GM10266 (cell line): Measurements from ENCODE around the gene HAPLN3.

Experiments used
- DNase-seq: peaks from one replicate; pipeline ENCODE4 v3.0.0; 2012; ENCODE audit errors: extremely low spot score
- CTCF ChIP-seq: IDR thresholded peaks from 2 replicates; pipeline ENCODE4 v1.5.1; 2012; ENCODE audit warnings: mild to moderate bottlenecking, low read depth; ENCODE audit not compliant: control insufficient read depth, insufficient read depth; ENCODE audit errors: missing control alignments

HAPLN3 gene

GRCh38 chr15:88866295-88866881 lies 29.0 kb downstream of the HAPLN3 start:
- no peak for TF ChIP-seq CTCF
- no peak for DNase-seq

- TF ChIP-seq CTCF = no peak
These were observed 29.7 kb downstream of the HAPLN3 start for GRCh38 chr15:88865498-88866099.

GRCh38 chr15:88864861-88865497 lies 30.4 kb downstream of the HAPLN3 start:
- no peak for TF ChIP-seq CTCF
- DNase-seq = no peak

More at GRCh38 chr15:88865498-88866099, 29.7 kb downstream of the HAPLN3 start:
- DNase-seq = no peak

- TF ChIP-seq CTCF = no peak
- no peak for DNase-seq
These were observed 31.9 kb downstream of the HAPLN3 start for GRCh38 chr15:88863412-88863811.

GRCh38 chr15:88860212-88860611 lies 35.1 kb downstream of the HAPLN3 start:
- no peak for TF ChIP-seq CTCF
- DNase-seq = no peak

GRCh38 chr15:88859550-88859949 lies 35.8 kb downstream of the HAPLN3 start:
- no peak for TF ChIP-seq CTCF
- DNase-seq = no peak

- TF ChIP-seq CTCF = no peak
- DNase-seq = no peak
These were observed 36.4 kb downstream of the HAPLN3 start for GRCh38 chr15:88858934-88859333.
